Measurements from ENCODE around the gene SLIT2.

The SLIT2 gene, protein sequence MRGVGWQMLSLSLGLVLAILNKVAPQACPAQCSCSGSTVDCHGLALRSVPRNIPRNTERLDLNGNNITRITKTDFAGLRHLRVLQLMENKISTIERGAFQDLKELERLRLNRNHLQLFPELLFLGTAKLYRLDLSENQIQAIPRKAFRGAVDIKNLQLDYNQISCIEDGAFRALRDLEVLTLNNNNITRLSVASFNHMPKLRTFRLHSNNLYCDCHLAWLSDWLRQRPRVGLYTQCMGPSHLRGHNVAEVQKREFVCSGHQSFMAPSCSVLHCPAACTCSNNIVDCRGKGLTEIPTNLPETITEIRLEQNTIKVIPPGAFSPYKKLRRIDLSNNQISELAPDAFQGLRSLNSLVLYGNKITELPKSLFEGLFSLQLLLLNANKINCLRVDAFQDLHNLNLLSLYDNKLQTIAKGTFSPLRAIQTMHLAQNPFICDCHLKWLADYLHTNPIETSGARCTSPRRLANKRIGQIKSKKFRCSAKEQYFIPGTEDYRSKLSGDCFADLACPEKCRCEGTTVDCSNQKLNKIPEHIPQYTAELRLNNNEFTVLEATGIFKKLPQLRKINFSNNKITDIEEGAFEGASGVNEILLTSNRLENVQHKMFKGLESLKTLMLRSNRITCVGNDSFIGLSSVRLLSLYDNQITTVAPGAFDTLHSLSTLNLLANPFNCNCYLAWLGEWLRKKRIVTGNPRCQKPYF (N-terminal part only)

DNA sequence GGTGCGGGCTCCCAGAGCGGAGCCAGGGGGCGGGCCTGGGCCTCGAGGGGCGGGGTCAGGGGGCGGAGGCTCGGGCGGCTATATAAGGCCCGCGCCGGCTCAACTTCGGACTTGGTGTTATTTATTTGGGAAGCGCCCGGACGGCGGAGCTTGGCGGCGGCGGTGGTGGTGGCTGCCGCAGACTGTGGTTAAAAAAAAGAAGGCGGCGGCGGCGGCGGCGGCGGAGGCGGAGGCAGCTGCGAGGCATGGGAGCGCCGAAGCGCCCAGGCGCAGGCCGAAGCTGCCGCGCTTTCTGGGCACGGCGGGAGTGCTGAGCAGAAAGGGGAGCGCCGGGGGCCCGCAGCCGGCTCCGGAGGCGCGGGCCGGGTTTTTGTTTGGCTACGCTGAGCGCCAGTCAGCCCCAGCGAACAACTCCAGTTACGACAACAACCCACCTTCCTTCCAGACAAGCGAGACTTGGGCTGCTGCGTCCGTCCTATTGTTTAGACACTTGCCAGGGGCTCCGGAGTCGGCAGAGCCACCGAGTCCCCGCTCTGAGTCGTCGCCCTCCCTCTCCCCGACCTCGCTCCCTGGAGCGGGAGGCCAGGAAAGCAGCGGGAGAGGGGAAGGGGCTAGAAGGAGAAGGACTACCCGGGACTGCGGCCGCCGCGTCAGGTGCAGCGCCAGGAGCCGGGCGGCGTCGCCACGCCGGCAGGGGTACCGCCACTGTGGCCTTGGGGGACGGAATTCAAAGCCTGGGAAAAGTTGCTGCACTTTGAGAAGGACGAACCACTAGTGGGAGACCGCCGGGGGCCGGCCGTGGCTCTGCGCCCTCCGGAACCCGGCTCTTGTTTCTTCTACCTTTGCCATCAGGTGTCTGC, at the start of gene SLIT2:
Gene SLIT2, plus strand, starts transcription at position 110 of the 860 bp plus-strand sequence. CDS start 1,911 bp downstream, outside the sequence.
- Mint-ChIP-seq H3K27ac (no peak within 1 kb of the TSS), H3K9me3 (peaks cover 2% of the 10 kb centered on the region), H3K27me3 (peaks cover 57% of the 10 kb centered on the region), H3K4me3 (no peak within 1 kb of the TSS), H3K4me1 (peaks cover 6% of the 10 kb centered on the region), H3K36me3 (no peaks in the 10 kb centered on the region)
- CTCF ChIA-PET = no interaction called here
- DNase-seq = peak; percentile 46

DNA sequence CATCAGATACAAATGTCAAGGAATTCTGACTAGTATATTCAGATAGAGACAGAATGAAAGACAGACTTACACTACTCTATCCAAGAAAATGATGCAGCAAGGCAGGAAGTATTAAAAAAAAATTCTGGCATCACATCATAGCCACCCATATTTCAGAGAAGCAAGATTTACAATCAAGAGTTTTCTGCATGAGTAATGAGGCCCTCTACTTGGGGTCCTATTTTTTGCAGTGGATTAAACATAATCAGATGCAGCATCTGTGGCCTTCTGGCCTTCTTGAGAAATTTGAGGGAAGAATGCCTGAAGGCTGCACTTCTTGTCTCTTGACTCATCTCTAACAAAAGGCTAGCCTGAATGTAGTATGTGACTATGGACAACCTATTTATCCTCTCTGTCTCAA, 48.2 kb upstream of the SLIT2 start:
- H3K4me3 Mint-ChIP-seq = no peak overlapping the region

DNA sequence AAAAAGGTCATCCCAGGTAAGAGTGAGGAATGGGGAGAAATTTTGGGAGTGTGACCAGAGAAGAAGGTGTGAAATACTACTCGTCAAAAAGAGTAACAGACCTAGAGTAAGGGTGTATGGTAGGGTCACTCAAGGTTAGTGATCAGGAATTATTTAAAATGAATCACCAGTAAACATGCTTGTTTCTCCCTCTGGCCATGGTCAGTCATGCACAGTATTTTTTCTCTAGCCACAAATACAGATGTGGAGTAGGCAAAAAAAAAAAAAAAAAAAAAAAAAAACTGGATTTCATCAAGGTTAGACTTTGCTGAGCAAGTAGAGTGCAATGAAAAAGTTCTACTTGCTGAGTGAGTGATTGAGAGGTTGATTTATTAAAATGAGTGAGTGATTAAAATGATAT, 34.2 kb upstream of the SLIT2 start:
- no peak for DNase-seq
- CTCF ChIA-PET = no interaction called here
- Mint-ChIP-seq H3K27me3 (no peaks in the 10 kb centered on the region), H3K36me3 (no peaks in the 10 kb centered on the region), H3K4me1 (no peaks in the 10 kb centered on the region), H3K9me3 (no peaks in the 10 kb centered on the region), H3K4me3 (no peak overlapping the region), H3K27ac (no peak overlapping the region)

More for the DNA sequence above, 48.2 kb upstream of the SLIT2 start:
- Mint-ChIP-seq H3K27me3 (no peaks in the 10 kb centered on the region), H3K4me1 (no peaks in the 10 kb centered on the region), H3K9me3 (no peaks in the 10 kb centered on the region), H3K27ac (no peak overlapping the region), H3K36me3 (no peaks in the 10 kb centered on the region)
- CTCF ChIA-PET = no interaction called here
- DNase-seq = no peak

DNA sequence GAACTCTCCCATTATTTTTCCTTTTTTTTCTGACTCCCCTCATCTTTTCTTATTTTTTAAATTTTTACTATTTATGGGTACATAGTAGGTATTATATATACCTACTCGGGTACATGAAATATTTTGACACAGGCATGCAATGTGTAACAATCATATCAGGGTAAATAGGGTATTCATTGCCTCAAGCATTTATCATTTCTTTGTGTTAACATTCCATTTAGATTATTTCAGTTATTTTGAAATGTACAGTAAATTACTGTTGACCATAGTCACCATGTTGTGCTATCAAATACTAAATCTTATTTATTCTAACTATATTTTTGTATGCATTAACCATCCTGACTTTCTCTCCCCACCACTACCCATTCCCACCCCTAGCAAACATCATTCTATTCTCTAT, 33.8 kb upstream of the SLIT2 start:
- H3K27ac Mint-ChIP-seq = no peak overlapping the region
- H3K27me3 Mint-ChIP-seq = no peaks in the 10 kb centered on the region
- H3K4me1 Mint-ChIP-seq = no peaks in the 10 kb centered on the region
- no peaks in the 10 kb centered on the region for H3K9me3 Mint-ChIP-seq
- DNase-seq = no peak
- CTCF ChIA-PET = no interaction called here
- no peak overlapping the region for H3K4me3 Mint-ChIP-seq
- no peaks in the 10 kb centered on the region for H3K36me3 Mint-ChIP-seq

DNA sequence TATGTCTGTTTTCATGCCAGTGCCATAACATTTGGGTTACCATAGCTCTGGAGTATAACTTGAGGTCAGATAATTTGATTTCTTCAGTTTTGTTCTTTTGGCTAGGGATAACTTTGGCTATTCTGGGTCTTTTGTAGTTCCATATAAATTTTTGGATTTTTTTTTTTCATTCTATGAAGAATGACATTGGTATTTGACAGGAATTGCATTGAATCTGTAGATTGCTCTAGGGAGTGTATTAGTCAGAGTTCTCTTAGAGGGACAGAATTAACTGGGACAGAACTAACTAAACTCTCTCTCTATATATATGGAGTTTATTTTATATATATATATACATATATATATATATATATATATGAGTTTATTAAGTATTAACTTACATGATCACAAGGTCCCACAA, 32.2 kb upstream of the SLIT2 start:
- Mint-ChIP-seq H3K4me3 (no peak overlapping the region), H3K4me1 (no peaks in the 10 kb centered on the region), H3K27ac (no peak overlapping the region), H3K27me3 (no peaks in the 10 kb centered on the region), H3K36me3 (no peaks in the 10 kb centered on the region), H3K9me3 (no peaks in the 10 kb centered on the region)
- CTCF ChIA-PET = no interaction called here
- DNase-seq = no peak

DNA sequence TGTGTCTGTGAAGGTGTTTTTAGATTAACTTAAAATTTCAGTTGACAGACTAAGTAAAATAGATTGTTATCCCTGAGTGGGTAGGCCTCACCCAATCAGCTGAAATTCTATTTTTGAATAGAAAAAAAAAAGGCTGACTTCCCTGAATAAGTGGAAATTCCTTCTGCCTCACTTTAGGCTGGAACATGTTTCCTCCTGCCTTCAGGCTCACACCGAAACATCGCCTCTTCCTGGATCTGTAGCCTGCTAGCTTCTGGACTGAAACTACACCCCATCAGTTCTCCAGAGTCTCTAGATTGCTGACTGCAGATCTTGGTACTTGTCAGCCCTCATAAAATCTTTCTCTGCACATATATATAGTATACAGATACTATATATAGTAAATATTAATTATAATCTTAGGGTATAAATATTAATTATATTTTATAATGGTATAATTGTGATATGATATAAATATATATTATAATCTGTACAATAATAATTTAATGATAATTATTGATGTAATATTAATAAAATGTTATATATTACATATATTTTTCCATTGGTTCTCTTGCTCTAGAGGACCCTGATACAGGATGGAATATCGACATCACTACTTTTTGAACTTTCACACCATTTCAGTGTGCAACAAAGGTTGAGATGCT, 13.7 kb upstream of the SLIT2 start:
- Mint-ChIP-seq H3K36me3 (no peaks in the 10 kb centered on the region), H3K4me3 (no peak overlapping the region), H3K4me1 (no peaks in the 10 kb centered on the region), H3K27ac (no peak overlapping the region), H3K9me3 (peaks cover under 1% of the 10 kb centered on the region), H3K27me3 (no peaks in the 10 kb centered on the region)
- no peak for DNase-seq
- CTCF ChIA-PET = no interaction called here

DNA sequence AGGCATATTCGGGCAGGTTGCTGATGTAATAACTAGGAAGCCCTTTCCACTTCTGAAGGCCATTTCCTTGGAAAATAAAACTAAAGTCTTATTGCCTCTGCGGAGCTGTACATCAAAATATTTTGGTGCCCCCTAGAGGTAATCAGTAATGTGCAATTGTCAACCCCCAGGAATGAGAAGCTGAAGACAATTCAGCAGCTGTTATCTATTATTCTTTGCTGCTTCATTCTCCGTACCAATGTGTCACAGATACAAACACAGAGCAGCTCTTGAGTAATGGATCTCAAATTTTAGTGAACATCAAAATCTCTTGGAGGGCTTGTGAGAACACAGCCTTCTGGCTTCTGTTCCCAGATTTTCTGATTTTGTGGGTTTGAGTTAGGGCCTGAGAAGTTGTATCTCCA, 3.5 kb upstream of the SLIT2 start:
- Mint-ChIP-seq H3K27ac (no peak overlapping the region), H3K9me3 (peaks cover 3% of the 10 kb centered on the region), H3K4me3 (no peak overlapping the region), H3K27me3 (peaks cover 30% of the 10 kb centered on the region), H3K36me3 (no peaks in the 10 kb centered on the region), H3K4me1 (peaks cover 6% of the 10 kb centered on the region)
- DNase-seq = no peak
- CTCF ChIA-PET = interaction anchor here (0.6 to 1.9 kb wide), 8 partner anchors 10 to 1023 kb away, joined by 3 to 10 read pairs (median 4); no protein-coding TSS in a partner anchor

DNA sequence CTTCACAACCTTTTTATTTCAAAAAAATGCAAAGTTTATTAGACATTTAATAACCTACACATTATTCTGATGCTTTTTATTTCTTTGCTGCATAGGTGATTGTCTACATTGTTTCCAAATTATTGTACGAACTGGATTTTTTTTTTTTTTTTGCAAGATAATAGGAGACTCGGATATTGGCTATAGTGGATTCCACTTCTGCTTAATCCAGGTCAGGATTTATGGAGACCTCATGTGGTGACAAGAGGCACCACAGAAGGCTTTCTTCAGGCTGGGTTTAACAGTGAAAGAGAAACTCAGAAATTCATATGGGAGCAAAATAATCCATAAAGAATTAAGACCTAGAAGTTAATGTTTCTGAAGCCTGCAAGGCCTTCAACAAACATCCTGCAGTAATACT, 2.4 kb upstream of the SLIT2 start:
- Mint-ChIP-seq H3K27me3 (peaks cover 41% of the 10 kb centered on the region), H3K4me3 (no peak overlapping the region), H3K9me3 (no peaks in the 10 kb centered on the region), H3K4me1 (peaks cover 6% of the 10 kb centered on the region), H3K27ac (no peak overlapping the region), H3K36me3 (no peaks in the 10 kb centered on the region)
- CTCF ChIA-PET = interaction anchor here (1.9 kb wide), 1 partner anchor 11 kb away, joined by 10 read pairs; no protein-coding TSS in a partner anchor
- no peak for DNase-seq

DNA sequence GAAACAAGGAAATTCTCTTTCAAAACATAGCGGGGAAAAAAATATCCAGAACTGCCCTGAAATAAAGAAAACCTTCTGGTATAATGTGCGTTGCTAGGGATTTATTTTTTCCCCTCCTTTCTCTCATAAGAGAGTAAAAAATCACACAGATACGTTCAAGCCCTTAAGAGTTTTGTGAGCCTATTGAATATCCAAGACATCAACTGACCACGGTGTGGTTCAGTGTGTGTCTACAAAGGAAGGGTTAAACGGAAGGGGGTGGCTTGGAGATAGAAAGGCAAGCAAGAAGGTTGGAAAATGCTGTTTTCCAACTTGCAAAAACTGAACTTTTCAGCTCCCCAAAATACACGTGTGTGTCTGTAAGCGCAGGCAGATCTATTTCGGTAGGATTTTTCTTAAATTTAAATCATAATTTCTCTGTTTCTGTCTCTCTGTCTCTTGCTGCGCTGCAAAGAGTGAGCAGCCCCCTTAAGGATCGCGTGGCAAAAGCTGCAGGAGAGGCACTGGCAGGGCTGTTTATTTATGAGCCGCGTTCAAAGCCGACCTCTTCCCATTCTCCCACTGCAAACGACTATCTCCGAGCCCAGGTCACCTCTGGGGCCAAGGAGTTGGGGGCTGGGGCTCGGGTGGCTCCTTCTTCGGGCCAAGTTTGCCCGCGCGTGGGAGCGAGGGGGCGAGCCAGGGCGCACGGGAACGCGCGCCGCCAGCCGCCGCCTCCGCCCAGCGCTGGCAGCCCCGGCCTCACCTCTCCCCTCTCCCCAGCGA, 492 bp upstream of the SLIT2 start:
- Mint-ChIP-seq H3K27me3 (peaks cover 57% of the 10 kb centered on the region), H3K4me1 (peaks cover 6% of the 10 kb centered on the region), H3K36me3 (no peaks in the 10 kb centered on the region), H3K4me3 (no peak overlapping the region), H3K9me3 (peaks cover 2% of the 10 kb centered on the region), H3K27ac (no peak overlapping the region)
- CTCF ChIA-PET = no interaction called here
- DNase-seq = no peak

DNA sequence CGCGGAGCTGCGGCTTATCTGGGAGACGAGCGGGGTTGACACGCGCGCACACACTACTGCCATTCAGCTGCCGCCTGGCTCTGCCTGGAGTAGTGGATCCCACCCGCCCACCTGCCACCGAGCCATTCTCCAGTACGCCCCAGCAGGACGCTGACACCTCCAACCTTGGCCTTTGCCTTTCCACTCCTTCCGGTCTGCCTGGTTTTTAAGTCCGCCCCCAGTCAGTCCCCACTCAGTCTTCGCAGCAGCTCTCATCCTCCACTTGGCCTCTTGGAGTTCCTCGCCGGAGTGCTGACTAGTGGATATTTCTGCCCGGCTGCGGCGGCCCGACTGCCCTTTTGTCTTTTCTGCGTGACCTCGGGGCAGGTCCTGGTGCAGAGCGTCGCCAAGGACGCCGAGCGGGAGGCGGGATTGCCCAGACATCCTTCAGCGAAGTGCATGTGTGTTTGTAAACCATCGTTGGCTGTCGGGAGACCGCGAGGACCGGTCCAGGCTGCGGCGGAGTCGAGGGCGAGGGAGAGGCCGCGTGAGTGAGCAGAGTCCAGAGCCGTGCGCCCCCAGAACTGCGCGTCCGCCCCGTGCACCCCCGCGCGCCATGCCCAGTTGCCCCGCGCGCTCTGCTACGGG, 1.1 kb downstream of the SLIT2 start:
- Mint-ChIP-seq H3K4me1 (peaks cover 6% of the 10 kb centered on the region), H3K27ac (no peak overlapping the region), H3K9me3 (peaks cover 2% of the 10 kb centered on the region), H3K27me3 (peaks cover 57% of the 10 kb centered on the region), H3K4me3 (no peak overlapping the region), H3K36me3 (no peaks in the 10 kb centered on the region)
- CTCF ChIA-PET = no interaction called here
- no peak for DNase-seq

DNA sequence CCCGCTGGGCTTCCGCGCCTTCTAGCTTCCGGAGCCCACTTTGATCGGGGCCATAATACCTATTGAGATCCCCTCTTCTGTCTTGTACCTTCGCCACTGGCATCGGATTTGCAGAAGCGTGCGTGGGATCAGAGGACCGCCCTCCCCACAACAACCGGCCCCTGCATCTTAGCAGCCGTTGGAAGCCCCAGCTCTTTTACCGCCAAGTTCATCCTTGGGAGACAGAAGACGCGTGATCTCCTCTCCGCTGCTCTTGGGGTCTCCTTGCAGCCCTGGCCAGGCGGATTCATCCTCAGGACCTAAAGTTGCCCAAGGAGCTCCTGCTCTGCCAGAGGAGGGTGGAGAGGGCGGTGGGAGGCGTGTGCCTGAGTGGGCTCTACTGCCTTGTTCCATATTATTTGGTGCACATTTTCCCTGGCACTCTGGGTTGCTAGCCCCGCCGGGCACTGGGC, 1.6 kb downstream of the SLIT2 start:
- Mint-ChIP-seq H3K4me3 (no peak overlapping the region), H3K27me3 (peaks cover 57% of the 10 kb centered on the region), H3K36me3 (no peaks in the 10 kb centered on the region), H3K4me1 (peaks cover 6% of the 10 kb centered on the region), H3K9me3 (peaks cover 2% of the 10 kb centered on the region), H3K27ac (no peak overlapping the region)
- no peak for DNase-seq
- CTCF ChIA-PET = no interaction called here

DNA sequence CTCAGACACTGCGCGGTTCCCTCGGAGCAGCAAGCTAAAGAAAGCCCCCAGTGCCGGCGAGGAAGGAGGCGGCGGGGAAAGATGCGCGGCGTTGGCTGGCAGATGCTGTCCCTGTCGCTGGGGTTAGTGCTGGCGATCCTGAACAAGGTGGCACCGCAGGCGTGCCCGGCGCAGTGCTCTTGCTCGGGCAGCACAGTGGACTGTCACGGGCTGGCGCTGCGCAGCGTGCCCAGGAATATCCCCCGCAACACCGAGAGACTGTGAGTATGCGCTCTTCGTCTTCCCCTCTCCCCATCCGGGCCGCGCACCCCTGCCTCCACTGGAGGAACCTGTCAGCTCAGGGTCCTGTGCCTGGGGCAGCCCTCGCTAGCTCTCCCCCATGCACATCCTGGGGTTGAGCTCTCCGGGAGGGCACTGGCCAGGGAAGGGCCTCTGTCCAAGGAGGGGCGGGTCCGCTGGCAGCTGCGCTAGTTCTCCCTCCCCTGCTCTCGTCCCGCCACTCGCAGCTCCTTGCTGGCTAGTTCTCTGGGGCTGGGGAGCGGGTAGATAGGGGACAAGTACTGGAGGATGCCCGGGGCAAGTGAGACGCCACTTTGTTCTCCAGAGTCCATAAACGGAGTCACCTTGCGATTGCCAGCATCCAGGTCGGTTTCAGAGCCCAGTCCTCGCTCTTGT, 2.2 kb downstream of the SLIT2 start:
- H3K9me3 Mint-ChIP-seq = peaks cover 2% of the 10 kb centered on the region
- DNase-seq = no peak
- no peak overlapping the region for H3K4me3 Mint-ChIP-seq
- H3K27me3 Mint-ChIP-seq = peaks cover 57% of the 10 kb centered on the region
- H3K36me3 Mint-ChIP-seq = no peaks in the 10 kb centered on the region
- CTCF ChIA-PET = no interaction called here
- peaks cover 6% of the 10 kb centered on the region for H3K4me1 Mint-ChIP-seq
- no peak overlapping the region for H3K27ac Mint-ChIP-seq

Data from activated naive CD4-positive, alpha-beta T cell treated with anti-CD3 and anti-CD28 coated beads, Interleukin-2, amount 10 ng/mL, durations not matched to agents 7 days and 5 days (primary cell).